H1 (cell line): ENCODE data around the gene PDZRN4. TPM values are rescaled to one million over a fixed set of nuclear protein-coding genes. Genes with fewer than 3 reads are reported as not detected.

Source experiments
- CTCF ChIA-PET: fragments of 300-600 bp; sonication (Branson Sonifier 250); formaldehyde crosslinking; loops from one replicate; lab custom pipeline; 2021; ENCODE audit not compliant: partially characterized antibody; lab: Charles Lee
- POLR2A ChIA-PET: fragments of 300-600 bp; sonication (Branson Sonifier 250); formaldehyde crosslinking; loops from one replicate; lab custom pipeline; 2021; ENCODE audit warnings: inconsistent platforms; ENCODE audit not compliant: partially characterized antibody; lab: Charles Lee
- DNase-seq, 2 experiments: peaks; one replicate each; pipeline versions ENCODE4 v3.0.0 to v3.0.0-alpha.2; 2010 to 2022; ENCODE audit warnings: low spot score in 2 of 2, low read depth in 1 of 2, mixed read lengths in 1 of 2
- FAIRE-seq: peaks from 2 replicates; lab custom pipeline; 2011; peaks lifted over from hg19 to GRCh38; lab: Jason Lieb, UNC
- H2AFZ ChIP-seq: 2 replicates; pipeline ENCODE4 v1.8.1; 2012; ENCODE audit warnings: low read length, inconsistent platforms
- H2AK5ac ChIP-seq: 2 replicates; pipeline ENCODE4 v1.6.1; 2013; ENCODE audit warnings: low read depth, low read length
- H2BK120ac ChIP-seq: replicated peaks from 2 replicates; pipeline ENCODE3; 2013; ENCODE audit warnings: low read depth, low read length, inconsistent platforms
- H2BK12ac ChIP-seq: 2 replicates; pipeline ENCODE4 v1.6.1; 2013; ENCODE audit warnings: low read depth, low read length
- H2BK15ac ChIP-seq: 2 replicates; pipeline ENCODE4 v1.6.1; 2013; ENCODE audit warnings: low read length
- H2BK20ac ChIP-seq: 2 replicates; pipeline ENCODE4 v1.6.1; 2013; ENCODE audit warnings: low read length
- H2BK5ac ChIP-seq: 2 replicates; pipeline ENCODE4 v1.6.1; 2013; ENCODE audit warnings: low read depth, low read length
- H3K14ac ChIP-seq: 2 replicates; pipeline ENCODE4 v1.6.1; 2013; ENCODE audit warnings: inconsistent platforms; ENCODE audit not compliant: insufficient read length
- H3K18ac ChIP-seq: 2 replicates; pipeline ENCODE4 v1.6.1; 2013; ENCODE audit warnings: low read length; ENCODE audit errors: extremely low read depth
- H3K23ac ChIP-seq: 2 replicates; pipeline ENCODE4 v1.6.1; 2013; ENCODE audit warnings: inconsistent platforms; ENCODE audit not compliant: insufficient read length
- H3K23me2 ChIP-seq: 2 replicates; pipeline ENCODE4 v1.6.1; 2013; ENCODE audit warnings: low read depth, low read length
- H3K27ac ChIP-seq: 2 replicates; pipeline ENCODE4 v1.6.1; 2011; ENCODE audit warnings: low read depth, low read length, inconsistent platforms
- H3K27me3 ChIP-seq, 4 experiments: replicated peaks in 1 of 4; 1 replicate in 1 of 4; 2 replicates in 3 of 4; pipeline versions ENCODE4 v1.6.1 to v1.8.1; 2011 to 2013; ENCODE audit warnings: low read length in 3 of 4, mild to moderate bottlenecking in 3 of 4, inconsistent platforms in 2 of 4, mixed read lengths in 2 of 4, moderate library complexity in 1 of 4; ENCODE audit not compliant: control insufficient read depth in 3 of 4, insufficient read depth in 3 of 4; ENCODE audit errors: extremely low read depth in 1 of 4
- H3K36me3 ChIP-seq, 4 experiments: 2 replicates each; pipeline versions ENCODE4 v1.6.1 to v1.8.1; 2011 to 2013; ENCODE audit warnings: mild to moderate bottlenecking in 4 of 4, low read length in 3 of 4, moderate library complexity in 2 of 4, control low read depth in 1 of 4, inconsistent platforms in 1 of 4; ENCODE audit not compliant: insufficient read depth in 4 of 4, control insufficient read depth in 2 of 4
- H3K4ac ChIP-seq: replicated peaks from 2 replicates; pipeline ENCODE3; 2013; ENCODE audit warnings: low read length, low read depth, mixed read lengths, inconsistent platforms; ENCODE audit not compliant: insufficient read length
- H3K4me1 ChIP-seq, 4 experiments: replicated peaks in 1 of 4; 1 replicate in 1 of 4; 2 replicates in 3 of 4; pipeline versions ENCODE4 v1.6.1 to v1.8.1; 2011 to 2013; ENCODE audit warnings: low read length in 3 of 4, inconsistent platforms in 2 of 4, mixed read lengths in 1 of 4; ENCODE audit not compliant: insufficient read depth in 4 of 4, control insufficient read depth in 3 of 4
- H3K4me2 ChIP-seq, 2 experiments: 2 replicates each; pipeline versions ENCODE4 v1.6.1 to v1.8.1; 2011 to 2013; ENCODE audit warnings: low read depth in 2 of 2, low read length in 2 of 2, control low read depth in 1 of 2, inconsistent platforms in 1 of 2, mild to moderate bottlenecking in 1 of 2; ENCODE audit not compliant: insufficient read depth in 1 of 2
- H3K4me3 ChIP-seq, 4 experiments: fragments of 200-600, 300-600 bp in 1 of 4; sonication (generic), shearing (Covaris generic), sonication (Bioruptor Twin) in 1 of 4; 2 replicates each; pipeline versions ENCODE4 v1.5.1 to v1.8.1; 2011 to 2016; ENCODE audit warnings: low read length in 4 of 4, low read depth in 3 of 4, control low read depth in 2 of 4, inconsistent platforms in 2 of 4, mild to moderate bottlenecking in 2 of 4, mixed read lengths in 1 of 4, moderate library complexity in 1 of 4; ENCODE audit not compliant: insufficient read depth in 2 of 4; ENCODE audit errors: extremely low read depth in 1 of 4
- H3K56ac ChIP-seq: replicated peaks from 2 replicates; pipeline ENCODE3; 2013; ENCODE audit warnings: low read depth, mild to moderate bottlenecking, mixed read lengths, low read length, inconsistent platforms; ENCODE audit not compliant: insufficient read length
- H3K79me1 ChIP-seq: 2 replicates; pipeline ENCODE4 v1.6.1; 2013; ENCODE audit warnings: low read depth, low read length, control low read depth
- H3K79me2 ChIP-seq, 2 experiments: 2 replicates each; pipeline versions ENCODE4 v1.6.1 to v1.8.1; 2012 to 2013; ENCODE audit warnings: low read length in 2 of 2, mild to moderate bottlenecking in 2 of 2, inconsistent platforms in 1 of 2; ENCODE audit not compliant: insufficient read depth in 2 of 2, control insufficient read depth in 1 of 2
- H3K9ac ChIP-seq, 4 experiments: replicated peaks in 1 of 4; 1 replicate in 1 of 4; 2 replicates in 3 of 4; pipeline versions ENCODE4 v1.6.1 to v1.8.1; 2011 to 2013; ENCODE audit warnings: low read depth in 3 of 4, low read length in 3 of 4, control low read depth in 2 of 4, mild to moderate bottlenecking in 2 of 4, moderate library complexity in 2 of 4, inconsistent platforms in 1 of 4; ENCODE audit errors: extremely low read depth in 1 of 4
- H3K9me3 ChIP-seq, 2 experiments: 2 replicates each; pipeline versions ENCODE4 v1.6.1 to v1.8.1; 2012 to 2013; ENCODE audit warnings: mild to moderate bottlenecking in 2 of 2, moderate library complexity in 2 of 2, control low read depth in 1 of 2, inconsistent platforms in 1 of 2, low read depth in 1 of 2, low read length in 1 of 2, mixed read lengths in 1 of 2; ENCODE audit not compliant: insufficient read depth in 2 of 2
- H4K20me1 ChIP-seq, 2 experiments: replicated peaks in 1 of 2; 2 replicates each; pipeline versions ENCODE3 to v1.8.1; 2011 to 2013; ENCODE audit warnings: inconsistent platforms in 2 of 2, low read length in 2 of 2, mild to moderate bottlenecking in 1 of 2; ENCODE audit not compliant: insufficient read depth in 2 of 2, control insufficient read depth in 1 of 2
- H4K5ac ChIP-seq: 2 replicates; pipeline ENCODE4 v1.6.1; 2013; ENCODE audit warnings: low read length, low read depth, mixed read lengths, inconsistent platforms; ENCODE audit not compliant: insufficient read length
- H4K8ac ChIP-seq: 2 replicates; pipeline ENCODE4 v1.8.0; 2013; ENCODE audit warnings: mild to moderate bottlenecking, moderate library complexity, low read length, inconsistent platforms; ENCODE audit not compliant: insufficient read depth; ENCODE audit errors: extremely low read depth
- H4K91ac ChIP-seq: replicated peaks from 2 replicates; pipeline ENCODE3; 2013; ENCODE audit warnings: low read length, mixed read lengths, inconsistent platforms; ENCODE audit not compliant: insufficient read length
- CREB1 ChIP-seq: IDR thresholded peaks from 2 replicates; pipeline ENCODE4 v1.6.1; 2012; ENCODE audit warnings: inconsistent platforms
- CTCF ChIP-seq, 3 experiments: IDR thresholded peaks; 1 replicate in 2 of 3; 2 replicates in 1 of 3; pipeline versions ENCODE4 v1.5.1 to v1.6.1; 2011; ENCODE audit warnings: low read length in 3 of 3, mild to moderate bottlenecking in 3 of 3, inconsistent platforms in 2 of 3, low read depth in 1 of 3, moderate library complexity in 1 of 3; ENCODE audit not compliant: insufficient read depth in 1 of 3; ENCODE audit errors: control extremely low read depth in 1 of 3
- RAD21 ChIP-seq, 2 experiments: IDR thresholded peaks in 1 of 2; conservative IDR thresholded peaks in 1 of 2; 2 replicates each; pipeline ENCODE4 v1.6.1; 2011; ENCODE audit warnings: low read depth in 2 of 2, low read length in 2 of 2, improper control_type of control experiment in 1 of 2, inconsistent platforms in 1 of 2, mild to moderate bottlenecking in 1 of 2, moderate library complexity in 1 of 2
- WGBS, 2 experiments: shearing (Covaris generic) in 1 of 2; methylation state at CpG; one replicate each; pipeline versions ENCODE4 v1.1.6 to v1.1.7; 2013 to 2015; ENCODE audit warnings: low lambda C conversion rate in 2 of 2, mixed read lengths in 2 of 2, inconsistent platforms in 1 of 2, low coverage in 1 of 2, missing lambda C conversion rate in 1 of 2; ENCODE audit not compliant: insufficient replicate concordance in 2 of 2, insufficient coverage in 1 of 2, insufficient read length in 1 of 2; ENCODE audit errors: extremely low coverage in 1 of 2, missing lambda C conversion rate in 1 of 2; 5-methylcytosine and 5-hydroxymethylcytosine counted together
- polyA plus RNA-seq, 7 experiments: library from polyadenylated mRNA; depleted of rRNA in 3 of 7; stranded (reverse) in 5 of 7; unstranded in 2 of 7; fragments of >200 nt in 5 of 7; fragments of 200-250 nt in 2 of 7; gene quantifications; 1 replicate in 5 of 7; 2 replicates in 1 of 7; 4 replicates in 1 of 7; pipeline versions ENCODE4 v1.2.1 to v1.2.3, GENCODE V29; 2011 to 2013; ENCODE audit warnings: missing spikeins in 2 of 7, mixed read lengths in 2 of 7
- total RNA-seq: library from RNA; stranded (reverse); fragmentation: NEBNext Ultra II Directional; extraction: Animal tissue kit (Norgen Biotek cat#: 25700); gene quantifications from 2 replicates; pipeline ENCODE4 v1.2.1, GENCODE V29; 2021

PDZRN4 gene
- total and polyA plus RNA-seq, 2 of the 8 experiments (the other 6 are each of a cell fraction or from before 2014, with no cell fraction given): not detected

- Histone ChIP-seq H3K36me3 (no peaks in the 10 kb centered on the region), H3K4me1 (no peaks in the 10 kb centered on the region), H4K5ac (no peak overlapping the region), H2BK5ac (no peak overlapping the region), H4K20me1 (no peaks in the 10 kb centered on the region), H3K9me3 (no peaks in the 10 kb centered on the region), H2BK12ac (no peak overlapping the region), H3K23me2 (no peaks in the 10 kb centered on the region), H3K4ac (no peak overlapping the region), H3K9ac (no peak overlapping the region), H3K23ac (no peak overlapping the region), H2AK5ac (no peak overlapping the region), H3K14ac (no peak overlapping the region), H3K79me1 (no peaks in the 10 kb centered on the region), H4K8ac (no peak overlapping the region), H3K18ac (no peak overlapping the region), H3K56ac (no peak overlapping the region), H3K4me3 (no peak overlapping the region), H2BK15ac (no peak overlapping the region), H3K79me2 (no peaks in the 10 kb centered on the region), H3K27me3 (no peaks in the 10 kb centered on the region; a peak in 1 of 7 replicates), H2AFZ (no peak overlapping the region), H2BK20ac (no peak overlapping the region), H2BK120ac (no peak overlapping the region), H3K4me2 (no peak overlapping the region), H4K91ac (no peak overlapping the region), H3K27ac (no peak overlapping the region)
- ChIA-PET CTCF (interaction anchor here (0.6 to 2.9 kb wide), 8 partner anchors 11 to 281 kb away, joined by 3 to 14 read pairs (median 3); no protein-coding TSS in a partner anchor), POLR2A (no interaction called here)
- TF ChIP-seq CTCF (IDR thresholded peaks at IDR 0.05; ENCODE audit: control extremely low read depth in 1 of 3, insufficient read depth in 1 of 3, low read depth in 1 of 3, low read length in 3 of 3) (peak; percentile 31 to 43 (median 41)), RAD21 (IDR thresholded peaks at IDR 0.05 in 1 of 2, conservative IDR thresholded peaks at IDR 0.05 in 1 of 2; ENCODE audit: low read depth in 2 of 2, low read length in 2 of 2) (peak; percentile 55 to 62), CREB1 (no peak)
- DNase-seq: no peak
- 94 to 100% methylated on average over 1 to 3 of the region's 3 CpGs for WGBS, 2 experiments
- FAIRE-seq: no peak
These were observed 326.8 kb downstream of the PDZRN4 start for GRCh38 chr12:41514907-41515306.
